NCI-H146 treated with DMSO at 0.1 percent for 48 hours (cell line): ENCODE data around the gene YPEL3.

Source experiments
- DNase-seq: peaks from one replicate; lab custom pipeline; 2025; ENCODE audit not compliant: unreplicated experiment; lab: John Stamatoyannopoulos, UW

YPEL3 gene

GRCh38 chr16:30051518-30051917 lies 44.5 kb downstream of the YPEL3 start:
- DNase-seq = no peak

GRCh38 chr16:30049871-30050270 lies 46.1 kb downstream of the YPEL3 start:
- DNase-seq = no peak

GRCh38 chr16:30046588-30046987 lies 49.4 kb downstream of the YPEL3 start:
- no peak for DNase-seq

DNA sequence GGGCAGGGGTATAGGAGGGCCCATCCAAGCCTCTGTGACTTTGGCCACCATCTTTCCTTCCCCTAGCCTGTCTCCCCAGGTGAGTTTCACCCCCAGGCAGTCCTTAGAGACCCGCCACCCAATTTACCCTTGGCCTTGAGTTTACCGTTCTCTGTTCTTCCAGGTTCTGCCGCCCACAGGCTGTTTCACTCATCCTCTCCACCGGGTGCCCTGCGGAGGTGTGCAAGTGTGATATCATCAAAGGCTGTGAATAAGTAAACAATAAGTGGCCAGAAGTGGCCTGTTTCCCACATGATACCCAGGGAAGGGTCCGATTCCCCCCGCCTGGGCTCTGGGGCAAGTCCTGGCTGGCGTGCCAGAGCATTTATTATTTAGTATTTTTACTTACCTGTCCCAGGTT lies 49.8 kb downstream of the YPEL3 start:
- no peak for DNase-seq
